Activated effector memory CD4-positive, alpha-beta T cell treated with Interleukin-2 at 50 U/mL for 16 hours (primary cell): ENCODE results near the gene ITGA3.

ENCODE experiments used
- DNase-seq: peaks from one replicate; pipeline ENCODE4 v3.0.0-alpha.2; 2020

Gene ITGA3

DNA sequence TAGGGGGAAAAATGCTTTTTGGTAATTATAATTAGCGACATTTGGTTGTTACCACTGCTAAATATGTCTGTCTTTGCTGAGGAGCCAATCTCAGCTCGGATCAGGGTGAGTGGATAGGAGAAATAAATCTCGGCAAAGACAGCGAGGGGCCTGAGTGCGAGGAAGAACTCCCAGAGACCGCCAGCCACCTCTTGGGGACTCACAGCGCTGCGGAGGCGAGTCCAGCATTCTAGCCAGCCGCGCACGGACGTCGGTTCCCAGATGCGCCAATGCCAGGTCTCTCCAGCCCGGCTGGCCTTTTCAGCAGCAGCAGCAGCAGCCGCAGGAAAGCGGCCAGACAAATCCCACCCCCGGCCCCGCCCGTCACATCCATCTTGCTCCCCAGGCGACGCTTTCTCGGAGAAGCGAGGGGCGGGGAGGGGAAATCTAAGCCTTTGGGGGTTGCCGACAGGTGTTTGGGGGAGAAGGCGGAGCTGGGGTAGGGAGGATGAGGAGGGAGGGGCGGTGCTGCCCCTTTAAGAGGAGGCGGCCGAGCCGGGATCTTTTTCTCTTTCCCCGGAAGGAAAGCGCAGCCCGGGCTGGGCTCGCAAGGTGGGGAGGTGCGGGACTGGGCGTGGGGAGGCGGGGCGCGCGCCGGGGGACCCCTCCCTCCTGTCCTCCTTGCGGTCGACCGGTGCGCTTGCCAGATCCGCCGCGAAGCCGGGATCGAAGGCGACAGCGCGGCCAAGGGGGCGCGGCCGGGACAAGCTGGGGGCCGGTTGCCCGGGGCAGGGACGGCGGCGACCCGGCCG, at the start of gene ITGA3:
ITGA3 (plus strand) TSS at position 685 of the 791 bp plus-strand sequence. CDS start 330 bp downstream, outside the sequence.
- peak; percentile 60 for DNase-seq

- DNase-seq, result no peak
Observed at GRCh38 chr17:50009282-50009681, 46.6 kb upstream of the ITGA3 start.

- no peak for DNase-seq
Observed at GRCh38 chr17:50013079-50013478, 42.8 kb upstream of the ITGA3 start.

- no peak for DNase-seq
Observed at GRCh38 chr17:50014471-50015088, 41.3 kb upstream of the ITGA3 start.

GRCh38 chr17:50015146-50015545, 40.8 kb upstream of the ITGA3 start:
- no peak for DNase-seq

DNA sequence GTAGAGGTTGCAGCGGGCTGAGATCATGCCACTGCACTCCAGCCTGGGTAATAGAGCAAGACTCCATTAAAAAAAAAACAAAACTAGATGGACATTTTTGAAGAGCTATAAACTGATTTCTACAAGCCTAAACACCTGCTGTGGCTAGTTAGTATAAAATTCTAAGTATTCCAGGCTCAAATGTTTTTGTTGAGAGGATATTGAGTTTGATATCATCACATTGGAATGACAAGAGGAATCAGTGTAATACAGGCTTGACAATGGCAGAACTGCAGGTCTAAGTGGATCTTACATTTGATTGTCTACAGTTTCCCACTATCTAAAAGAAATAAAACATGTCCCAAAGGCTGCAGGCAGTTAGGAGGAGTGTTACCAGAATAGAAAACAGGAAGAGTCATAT, 37.0 kb upstream of the ITGA3 start:
- no peak for DNase-seq

GRCh38 chr17:50020841-50021599, 34.9 kb upstream of the ITGA3 start:
- no peak for DNase-seq

DNA sequence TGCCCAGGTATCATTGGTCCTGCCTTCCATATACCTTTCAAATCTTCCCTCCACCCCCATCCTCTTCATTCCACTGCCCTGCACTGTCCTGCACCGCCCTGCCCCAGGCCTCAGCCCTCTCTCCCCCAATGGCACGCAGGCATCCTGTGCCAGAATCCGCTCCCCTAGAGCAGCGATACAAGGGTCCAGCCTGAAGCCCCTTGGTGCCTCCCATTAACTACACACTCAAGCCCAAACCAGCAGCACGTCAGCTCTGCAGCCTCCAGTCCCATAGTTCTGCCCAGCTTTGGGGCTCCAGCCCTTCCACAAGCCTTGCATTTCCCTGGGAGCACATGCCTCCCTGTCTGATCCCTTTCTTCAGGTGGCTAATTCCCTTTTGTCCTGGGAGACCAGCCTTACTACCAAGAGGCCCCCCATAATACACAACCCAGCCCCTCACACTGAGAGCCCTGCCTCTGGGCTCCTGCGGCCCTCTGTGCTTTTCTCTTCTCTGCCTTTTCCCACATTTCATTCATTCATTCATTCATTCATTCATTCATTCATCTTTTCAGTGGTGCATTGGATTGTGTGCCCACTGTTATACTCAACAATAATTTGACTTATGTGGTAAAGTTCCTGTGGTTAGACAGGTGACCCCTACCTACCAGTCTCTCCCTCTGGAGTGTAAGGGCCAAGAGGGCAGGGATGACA, 34.1 kb upstream of the ITGA3 start:
- no peak for DNase-seq

DNA sequence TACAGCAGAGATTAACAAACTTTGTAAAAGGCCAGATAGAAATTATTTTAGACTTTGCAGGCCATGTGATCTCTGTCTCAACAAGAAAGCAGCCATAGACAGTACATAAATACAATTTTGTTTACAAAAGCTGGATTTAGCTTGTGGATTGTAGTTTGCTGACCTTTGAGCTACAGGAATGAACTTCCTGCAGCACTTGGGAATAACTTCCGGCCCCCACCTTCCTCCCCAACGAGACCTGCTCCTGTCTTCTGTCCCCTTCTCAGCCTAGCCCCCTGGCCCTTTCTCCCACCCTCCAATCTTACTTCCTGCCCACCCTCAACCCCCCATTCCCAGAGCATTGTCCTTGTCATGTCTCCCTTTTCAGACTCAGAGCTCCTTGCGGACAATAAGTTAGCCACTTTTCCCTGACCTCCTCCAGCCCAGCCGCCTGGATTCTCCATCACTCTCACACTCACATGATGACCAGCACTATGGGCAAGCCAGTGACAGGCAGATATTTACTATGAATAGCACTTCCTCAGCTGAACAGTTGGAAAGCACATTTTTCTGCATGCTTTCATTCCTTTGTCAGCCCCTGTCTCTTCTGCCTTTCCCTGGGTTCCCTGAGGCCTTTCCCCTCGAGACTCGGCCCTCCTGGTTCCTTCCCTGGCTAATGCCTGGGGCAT, 33.3 kb upstream of the ITGA3 start:
- DNase-seq, result no peak

- DNase-seq, result no peak
Observed at GRCh38 chr17:50023520-50023919, 32.4 kb upstream of the ITGA3 start.

DNA sequence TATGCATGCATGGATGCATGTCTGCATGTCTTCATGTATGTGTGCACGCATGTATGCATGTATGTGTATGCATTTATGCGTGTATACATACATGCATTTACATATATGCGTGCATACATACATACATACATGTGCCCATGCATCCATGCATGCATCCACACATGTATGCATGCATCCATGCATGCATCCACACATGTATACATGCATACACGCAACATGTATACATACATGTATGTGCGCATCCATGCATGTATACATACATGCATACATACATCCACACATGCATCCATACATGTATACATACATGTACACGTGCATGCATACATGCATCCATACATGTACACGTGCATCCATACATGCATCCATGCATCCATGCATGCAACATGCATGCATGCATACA, 31.1 kb upstream of the ITGA3 start:
- DNase-seq, result no peak

DNA sequence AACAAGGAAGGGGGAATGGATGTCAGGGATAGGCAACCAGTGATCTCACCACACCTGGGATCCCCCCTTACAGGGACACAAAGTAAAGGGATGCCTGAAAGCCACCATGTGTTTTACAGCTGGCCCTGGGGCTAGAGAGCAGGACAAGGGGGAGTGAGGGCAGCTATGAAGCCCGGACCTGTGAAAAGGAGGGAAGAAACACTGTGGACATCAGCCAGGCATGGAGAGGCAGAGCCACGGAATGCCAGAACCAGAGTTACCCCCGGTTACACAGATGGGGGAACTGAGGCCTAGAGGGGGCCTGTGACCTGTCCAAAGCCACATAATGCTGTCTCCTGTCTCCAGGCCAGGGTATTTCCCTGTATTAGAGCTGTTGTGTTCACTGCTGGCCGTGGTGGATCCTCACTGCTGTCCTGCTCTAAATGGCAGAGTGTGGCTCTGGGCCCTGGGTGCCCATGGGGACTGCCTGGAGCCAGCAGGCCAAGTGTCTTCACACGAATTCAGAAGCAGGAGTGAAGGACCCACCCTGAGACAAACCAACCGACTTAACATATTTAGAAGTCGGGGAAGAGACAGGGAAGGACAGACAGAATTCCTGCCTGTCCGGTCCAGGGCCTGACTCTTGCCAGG, 29.7 kb upstream of the ITGA3 start:
- no peak for DNase-seq

GRCh38 chr17:50026837-50027171, 29.1 kb upstream of the ITGA3 start:
- peak; percentile 69 for DNase-seq

- DNase-seq, result no peak
Observed at GRCh38 chr17:50027172-50027880, 28.6 kb upstream of the ITGA3 start.

DNA sequence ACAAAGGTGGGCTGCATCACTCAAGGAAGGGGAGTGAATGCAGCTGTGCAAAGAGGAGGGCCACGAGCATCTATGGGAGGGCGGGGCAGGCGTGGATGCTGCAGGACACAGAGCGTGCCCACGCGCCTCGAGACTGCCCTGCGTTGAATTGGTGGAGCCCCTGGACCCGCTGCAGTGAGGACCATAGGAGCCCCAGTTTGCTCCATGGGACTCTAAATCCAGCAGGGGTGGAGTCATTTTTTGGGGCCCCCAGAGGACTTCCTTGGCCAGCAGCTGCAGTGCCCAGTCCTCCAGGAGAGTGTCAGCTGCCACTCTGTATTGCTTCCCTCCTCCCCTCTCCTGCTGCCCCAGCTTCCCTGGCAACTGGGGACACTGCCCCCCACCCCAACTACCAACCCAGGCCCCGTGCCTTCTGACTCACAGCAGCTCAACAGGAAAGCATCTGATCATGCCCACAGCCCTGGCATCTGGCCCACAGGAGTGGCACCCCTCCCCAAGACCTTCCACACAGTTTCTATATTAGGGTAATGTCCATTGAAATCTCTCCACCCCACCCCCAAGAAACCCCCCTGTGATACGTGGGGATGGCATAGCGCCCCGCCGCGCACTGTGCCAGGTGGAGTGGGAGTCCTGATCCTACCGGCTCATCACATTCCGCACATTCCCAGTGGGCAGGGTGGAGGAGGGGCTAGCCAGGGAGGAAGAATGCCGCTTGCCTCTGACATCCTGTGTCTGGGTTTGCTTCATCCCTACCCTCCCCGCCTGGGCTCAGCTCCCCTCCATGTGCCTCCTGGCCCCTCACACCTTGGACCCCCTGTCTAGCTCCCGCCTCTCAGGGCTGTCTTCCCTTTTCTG, 27.8 kb upstream of the ITGA3 start:
- no peak for DNase-seq

GRCh38 chr17:50028736-50029120, 27.2 kb upstream of the ITGA3 start:
- DNase-seq, result no peak

GRCh38 chr17:50029185-50029584, 26.7 kb upstream of the ITGA3 start:
- DNase-seq, result no peak

GRCh38 chr17:50033316-50033715, 22.6 kb upstream of the ITGA3 start:
- no peak for DNase-seq

GRCh38 chr17:50034498-50035364, 21.2 kb upstream of the ITGA3 start:
- DNase-seq, result no peak

DNA sequence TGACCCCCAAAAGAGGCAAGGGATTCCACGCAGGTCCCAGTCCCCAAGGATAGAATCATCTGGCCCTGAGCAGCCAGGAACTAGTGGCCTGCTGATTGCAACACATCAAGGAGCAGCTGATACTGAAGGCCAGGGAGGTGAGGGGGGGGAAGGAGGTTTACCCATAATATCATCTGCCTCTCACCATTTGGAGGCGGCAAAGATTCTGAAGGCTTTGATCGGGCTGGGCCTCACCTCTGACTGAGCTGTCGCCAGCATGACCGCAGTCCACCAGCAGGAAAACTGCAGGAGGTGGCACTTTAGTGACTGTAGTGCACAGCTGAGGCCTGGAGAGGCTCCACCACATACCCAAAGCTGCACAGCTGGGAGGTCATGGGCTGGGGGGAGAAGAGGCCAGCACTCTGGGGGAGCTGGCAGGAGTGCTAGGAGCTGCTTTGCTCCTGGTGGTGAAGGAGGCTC, 20.5 kb upstream of the ITGA3 start:
- DNase-seq, result no peak
